Subcutaneous abdominal adipose tissue (tissue), 5 donors: ENCODE measurements around the gene LRMDA.

ENCODE experiments used
- H3K27ac ChIP-seq: one replicate; pipeline ENCODE4 v1.7.0; 2013; ENCODE audit warnings: low read depth, mild to moderate bottlenecking, inconsistent platforms, low read length, moderate library complexity
- H3K27me3 ChIP-seq, 5 donors: one replicate each; pipeline ENCODE4 v1.7.0; 2013; ENCODE audit warnings: low read length in 5 of 5, inconsistent platforms in 1 of 5; ENCODE audit not compliant: control insufficient read depth in 5 of 5, insufficient read depth in 4 of 5
- H3K36me3 ChIP-seq, 5 donors: one replicate each; pipeline ENCODE4 v1.7.0; 2013; ENCODE audit warnings: low read length in 5 of 5; ENCODE audit not compliant: control insufficient read depth in 5 of 5, insufficient read depth in 5 of 5
- H3K4me1 ChIP-seq, 5 donors: one replicate each; pipeline ENCODE4 v1.7.0; 2013; ENCODE audit warnings: low read length in 5 of 5, mild to moderate bottlenecking in 3 of 5, moderate library complexity in 1 of 5; ENCODE audit not compliant: control insufficient read depth in 5 of 5, insufficient read depth in 5 of 5
- H3K4me3 ChIP-seq, 5 donors: one replicate each; pipeline ENCODE4 v1.7.0; 2013; ENCODE audit warnings: low read length in 5 of 5, low read depth in 1 of 5
- H3K9ac ChIP-seq, 5 donors: one replicate each; pipeline ENCODE4 v1.7.0; 2013; ENCODE audit warnings: low read length in 5 of 5, mild to moderate bottlenecking in 4 of 5, moderate library complexity in 3 of 5
- H3K9me3 ChIP-seq, 5 donors: one replicate each; pipeline ENCODE4 v1.7.0; 2013; ENCODE audit warnings: low read length in 5 of 5; ENCODE audit not compliant: control insufficient read depth in 5 of 5
- donor health status: healthy.
- donor health status: healthy.
- donor health status: healthy.
- donor health status: healthy.
- donor health status: healthy.

The LRMDA gene

DNA sequence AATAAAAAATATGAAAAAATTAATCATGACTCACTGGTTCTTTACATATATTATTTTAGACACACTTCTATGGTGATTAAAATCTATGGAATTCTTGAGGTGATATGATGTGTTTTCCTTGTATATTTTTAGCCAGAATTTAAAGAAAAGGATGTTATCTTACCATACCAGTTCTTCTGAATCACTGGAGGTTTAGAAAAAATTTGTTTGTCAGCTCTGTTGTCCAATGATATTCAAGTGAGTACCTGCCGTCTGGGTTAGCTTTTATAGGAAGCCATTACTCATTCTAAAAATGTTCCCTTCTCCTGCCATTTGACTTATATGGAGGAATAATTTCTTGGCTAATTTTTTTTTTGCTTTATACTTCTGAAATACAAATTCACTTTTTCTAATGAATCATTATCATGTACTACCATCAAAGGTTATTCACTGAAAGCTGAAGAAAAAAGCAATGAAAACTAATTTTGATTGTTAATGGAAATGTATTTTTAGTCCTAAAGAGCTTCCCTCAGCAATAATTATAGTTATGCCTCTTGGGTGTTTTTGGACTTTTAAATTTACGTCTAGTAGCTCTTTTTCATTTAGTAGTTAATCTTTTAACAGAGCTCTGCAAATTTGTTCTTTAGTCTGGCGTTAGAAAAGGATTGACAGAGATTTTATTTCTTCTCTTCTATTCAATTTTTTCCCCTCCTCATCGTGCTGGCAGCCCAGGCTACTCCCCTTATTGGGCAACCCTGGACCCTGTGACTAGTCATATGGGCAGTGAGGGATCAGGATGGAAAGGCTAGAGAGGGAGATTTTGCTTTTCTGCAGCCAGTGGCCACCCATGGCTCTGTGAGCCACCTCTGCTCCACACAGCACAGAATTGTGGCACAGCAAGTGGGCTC is 434.2 kb downstream of the LRMDA start:
- Histone ChIP-seq H3K27me3 (no peaks in the 10 kb centered on the region), H3K4me1 (peaks cover 0 to 1% (median 0%) of the 10 kb centered on the region in 5 donors), H3K9ac (no peak overlapping the region), H3K9me3 (no peaks in the 10 kb centered on the region), H3K4me3 (no peak overlapping the region), H3K27ac (no peak overlapping the region), H3K36me3 (no peaks in the 10 kb centered on the region)

DNA sequence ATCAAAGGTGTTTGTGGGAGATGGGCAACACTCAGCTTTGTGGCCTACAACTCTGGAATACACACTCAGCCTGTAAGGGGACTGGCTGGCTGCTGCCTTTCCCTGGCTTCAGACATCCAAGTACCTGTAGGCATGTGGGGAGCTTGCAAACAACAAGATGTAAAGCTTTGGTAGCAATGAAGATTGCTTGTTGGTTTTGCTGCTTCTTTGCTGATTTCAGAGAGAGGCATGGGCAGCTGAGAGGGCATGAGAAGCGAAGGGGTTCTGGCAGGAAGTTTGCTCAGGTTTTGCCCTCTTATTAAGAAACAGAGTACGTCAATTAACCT is 434.8 kb downstream of the LRMDA start:
- no peak overlapping the region for H3K4me3 ChIP-seq
- no peaks in the 10 kb centered on the region for H3K27me3 ChIP-seq
- H3K36me3 ChIP-seq: no peaks in the 10 kb centered on the region
- no peaks in the 10 kb centered on the region for H3K4me1 ChIP-seq
- H3K9me3 ChIP-seq: no peaks in the 10 kb centered on the region
- no peak overlapping the region for H3K27ac ChIP-seq
- no peak overlapping the region for H3K9ac ChIP-seq

DNA sequence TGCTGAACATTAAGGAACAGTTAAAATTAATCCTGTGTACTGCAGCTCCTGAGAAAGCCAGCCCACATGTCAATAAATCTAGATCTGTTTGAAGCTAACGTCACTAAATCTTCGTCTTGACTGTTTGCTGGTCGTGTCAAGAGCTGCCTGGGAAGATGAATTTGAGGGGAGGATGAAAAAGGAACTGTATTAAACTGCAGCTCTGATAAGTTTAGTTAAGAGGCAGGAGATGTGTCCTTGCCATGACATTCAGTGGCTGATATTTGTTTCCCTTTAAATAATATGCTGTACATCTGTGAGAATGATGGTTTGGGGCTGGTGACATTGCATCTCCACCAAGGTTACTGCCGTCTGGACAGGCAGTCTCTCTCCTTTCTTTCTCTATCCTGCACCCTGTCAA is 435.3 kb downstream of the LRMDA start:
- Histone ChIP-seq H3K4me3 (no peak overlapping the region), H3K36me3 (no peaks in the 10 kb centered on the region), H3K4me1 (no peaks in the 10 kb centered on the region), H3K27ac (no peak overlapping the region), H3K27me3 (no peaks in the 10 kb centered on the region), H3K9ac (no peak overlapping the region), H3K9me3 (no peaks in the 10 kb centered on the region)

DNA sequence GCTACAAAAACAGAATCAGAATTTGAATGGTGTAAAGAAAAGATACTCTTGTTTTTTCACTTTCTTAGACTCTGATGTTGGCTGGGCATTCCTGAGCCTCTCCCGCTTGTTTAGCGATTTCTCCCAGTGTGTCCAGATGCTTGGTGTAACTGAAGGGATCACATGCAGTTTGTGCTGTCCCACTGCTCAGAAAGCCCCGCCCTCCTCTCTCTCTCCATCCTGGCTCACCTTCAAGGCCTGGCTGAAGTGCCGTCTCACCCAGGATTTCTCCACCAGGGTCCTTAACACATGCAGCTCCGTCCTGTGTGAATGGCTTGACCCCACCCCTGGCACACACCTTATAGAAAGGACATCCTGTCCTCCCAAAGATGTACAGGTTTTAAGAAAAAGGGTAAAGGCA is 437.1 kb downstream of the LRMDA start:
- Histone ChIP-seq H3K27ac (no peak overlapping the region), H3K36me3 (no peaks in the 10 kb centered on the region), H3K4me3 (no peak overlapping the region), H3K4me1 (no peaks in the 10 kb centered on the region), H3K27me3 (no peaks in the 10 kb centered on the region), H3K9ac (no peak overlapping the region), H3K9me3 (no peaks in the 10 kb centered on the region)

DNA sequence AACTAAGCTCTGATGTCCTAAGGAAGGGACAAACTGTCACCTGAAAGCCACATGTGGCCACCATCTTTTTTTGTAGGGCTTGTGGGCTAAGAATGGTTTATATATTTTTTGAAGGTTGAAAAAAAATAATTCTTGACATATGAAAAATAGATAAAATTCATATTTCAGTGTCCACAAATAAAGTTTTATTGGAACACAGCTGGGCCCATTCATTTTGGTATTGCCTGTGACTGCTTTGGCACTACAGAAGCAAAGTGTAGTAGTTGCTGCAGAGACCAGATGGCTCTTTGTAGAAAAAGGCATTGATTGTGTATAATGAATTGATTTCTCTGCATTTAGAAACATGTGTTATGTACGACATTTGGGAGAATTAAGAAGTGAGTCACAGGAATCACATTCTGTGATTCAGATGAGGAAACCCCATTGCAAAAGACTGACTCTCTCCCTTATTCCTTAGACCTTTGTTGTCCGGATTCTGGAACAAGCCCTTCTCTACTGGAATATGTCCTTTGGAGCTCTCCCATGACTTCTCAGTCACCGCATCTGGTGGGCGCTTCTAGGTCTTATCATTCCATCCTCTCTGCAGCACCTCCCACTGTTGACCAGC is 438.7 kb downstream of the LRMDA start:
- no peaks in the 10 kb centered on the region for H3K9me3 ChIP-seq
- no peaks in the 10 kb centered on the region for H3K27me3 ChIP-seq
- no peak overlapping the region for H3K9ac ChIP-seq
- H3K4me3 ChIP-seq: no peak overlapping the region
- no peak overlapping the region for H3K27ac ChIP-seq
- no peaks in the 10 kb centered on the region for H3K36me3 ChIP-seq
- no peaks in the 10 kb centered on the region for H3K4me1 ChIP-seq

DNA sequence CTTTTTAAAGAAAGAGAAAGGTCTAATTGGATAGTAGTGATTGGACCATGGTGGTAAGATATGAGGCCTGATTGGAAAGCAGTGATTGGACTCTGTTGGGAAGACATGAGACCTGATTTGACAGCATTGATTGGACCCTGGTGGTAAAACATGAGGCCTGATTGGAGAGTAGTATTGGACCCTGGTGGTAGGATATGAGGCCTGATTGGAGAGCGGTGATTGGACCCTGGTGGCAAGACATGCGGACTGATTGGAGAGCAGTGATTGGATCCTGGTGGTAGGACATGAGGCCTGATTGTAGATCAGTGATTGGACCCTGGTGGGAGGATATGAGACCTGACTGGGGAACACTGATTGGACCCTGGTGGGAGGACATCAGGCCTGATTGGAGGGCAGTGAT is 444.3 kb downstream of the LRMDA start:
- H3K27me3 ChIP-seq: no peaks in the 10 kb centered on the region
- no peaks in the 10 kb centered on the region for H3K36me3 ChIP-seq
- H3K27ac ChIP-seq: no peak overlapping the region
- peaks cover 0 to 6% (median 5%) of the 10 kb centered on the region in 5 donors for H3K4me1 ChIP-seq
- H3K9me3 ChIP-seq: no peaks in the 10 kb centered on the region
- no peak overlapping the region for H3K4me3 ChIP-seq
- H3K9ac ChIP-seq: no peak overlapping the region

DNA sequence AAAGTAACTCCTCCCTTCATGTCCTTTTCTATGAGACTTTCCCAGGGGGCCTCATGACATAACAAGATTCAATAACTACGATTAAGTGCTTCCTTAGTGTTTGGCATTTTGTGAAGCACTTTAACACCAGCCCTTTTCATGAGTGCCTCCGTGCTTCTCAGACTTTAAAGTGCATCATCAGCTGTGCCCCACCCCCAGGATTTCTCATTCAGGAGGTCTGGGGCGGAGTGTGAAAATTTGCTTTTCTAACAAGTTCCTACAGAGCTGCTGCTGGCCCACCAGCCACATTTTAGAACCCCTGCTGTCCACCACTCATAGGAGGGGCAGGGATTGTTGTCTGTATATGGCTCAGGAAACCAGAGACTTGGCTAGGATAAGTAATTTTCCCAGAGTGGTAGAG is 445.3 kb downstream of the LRMDA start:
- Histone ChIP-seq H3K36me3 (no peaks in the 10 kb centered on the region), H3K9ac (no peak overlapping the region), H3K4me1 (peaks cover 0 to 7% (median 5%) of the 10 kb centered on the region in 5 donors), H3K9me3 (no peaks in the 10 kb centered on the region), H3K27ac (no peak overlapping the region), H3K27me3 (no peaks in the 10 kb centered on the region), H3K4me3 (no peak overlapping the region)

DNA sequence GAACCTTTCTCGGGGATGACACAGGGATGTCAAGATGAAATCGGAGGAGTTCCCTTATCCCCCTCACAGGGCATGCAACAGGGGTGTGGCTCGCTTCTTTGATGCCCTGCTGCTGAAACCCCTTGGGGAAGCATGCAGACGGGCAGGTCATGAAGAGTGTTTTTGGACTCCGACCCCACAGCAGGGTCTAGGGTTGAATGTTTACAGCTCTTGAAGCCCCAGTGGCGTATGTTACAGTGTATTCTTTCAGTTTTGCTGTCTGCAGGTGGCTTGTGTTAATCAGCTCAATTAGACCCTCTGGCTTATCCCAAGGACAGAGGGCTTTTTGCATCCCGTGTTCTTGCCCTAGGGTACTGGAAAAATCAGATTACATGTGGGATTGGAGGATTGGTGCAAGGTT is 446.5 kb downstream of the LRMDA start:
- peaks cover 0 to 7% (median 5%) of the 10 kb centered on the region in 5 donors for H3K4me1 ChIP-seq
- no peaks in the 10 kb centered on the region for H3K9me3 ChIP-seq
- H3K4me3 ChIP-seq: no peak overlapping the region
- no peak overlapping the region for H3K27ac ChIP-seq
- H3K27me3 ChIP-seq: no peaks in the 10 kb centered on the region
- no peaks in the 10 kb centered on the region for H3K36me3 ChIP-seq
- no peak overlapping the region for H3K9ac ChIP-seq

DNA sequence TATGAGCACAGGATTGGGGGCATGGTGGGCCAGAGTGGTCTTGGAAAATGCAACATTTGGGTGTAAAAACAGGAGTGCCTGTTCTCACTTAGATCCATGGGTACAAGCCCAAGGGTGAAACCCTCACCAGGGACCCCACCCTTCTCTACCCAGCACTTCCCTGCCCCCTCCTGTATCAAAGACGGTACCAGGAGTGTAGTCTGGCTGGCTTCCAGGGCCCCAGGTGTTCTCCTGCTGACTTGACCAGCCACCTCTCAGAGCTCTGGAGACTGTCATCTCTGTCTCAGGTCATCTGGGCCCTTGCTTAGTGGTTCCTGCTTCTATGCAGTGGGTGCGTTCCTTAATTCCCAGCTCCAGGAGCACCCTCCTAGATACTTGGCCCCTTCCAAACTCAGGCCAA is 447.2 kb downstream of the LRMDA start:
- no peak overlapping the region for H3K9ac ChIP-seq
- H3K4me3 ChIP-seq: no peak overlapping the region
- H3K27ac ChIP-seq: no peak overlapping the region
- peaks cover 0 to 7% (median 5%) of the 10 kb centered on the region in 5 donors for H3K4me1 ChIP-seq
- H3K9me3 ChIP-seq: no peaks in the 10 kb centered on the region
- H3K36me3 ChIP-seq: no peaks in the 10 kb centered on the region
- no peaks in the 10 kb centered on the region for H3K27me3 ChIP-seq

DNA sequence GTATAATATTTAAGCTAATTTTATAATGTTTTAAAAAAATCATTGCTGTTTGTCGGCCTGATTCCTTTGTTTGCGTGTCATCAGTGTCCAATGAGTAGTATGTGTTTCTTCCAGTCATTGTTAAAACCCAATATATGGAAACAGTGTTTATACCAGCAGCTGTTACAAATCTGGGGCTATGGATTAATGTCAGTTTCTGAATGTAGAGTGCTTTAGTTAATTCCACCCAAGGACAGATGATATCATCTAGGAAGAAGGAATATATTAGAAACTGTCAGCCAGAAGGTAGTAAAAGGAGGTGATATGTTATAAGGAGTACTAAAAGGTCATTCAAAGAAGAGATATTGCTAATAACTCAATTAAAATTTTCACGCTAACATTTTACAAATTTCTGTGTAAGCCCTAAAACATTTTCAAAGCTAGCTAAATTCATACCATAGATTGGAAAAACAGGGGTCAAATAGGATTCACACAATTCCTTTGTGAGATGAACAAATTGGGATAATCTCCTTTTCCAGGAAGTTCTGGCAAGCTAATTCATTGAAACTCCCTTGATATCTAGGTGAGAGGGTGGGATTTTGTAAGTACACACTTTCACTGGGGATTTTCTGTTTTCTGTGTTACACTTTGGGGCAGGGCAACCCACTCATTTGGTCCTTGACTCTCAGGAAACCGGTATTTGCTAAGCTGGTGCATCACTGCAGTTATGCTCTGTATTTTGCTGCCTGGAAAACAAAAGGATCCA is 448.8 kb downstream of the LRMDA start:
- Histone ChIP-seq H3K27ac (no peak overlapping the region), H3K36me3 (no peaks in the 10 kb centered on the region), H3K9me3 (no peaks in the 10 kb centered on the region), H3K4me1 (peaks cover 0 to 7% (median 5%) of the 10 kb centered on the region in 5 donors), H3K9ac (no peak overlapping the region), H3K27me3 (no peaks in the 10 kb centered on the region), H3K4me3 (no peak overlapping the region)
